NK-92 treated with Interleukin-12 subunit alpha and Interleukin-12 subunit beta, amount 100 ng/mL, for 24 hours (cell line): Measurements from ENCODE around the gene FGF5.
"Not testable (repeated sequence)": the region's sequence is repeated elsewhere in the genome, so short reads cannot be mapped to it uniquely, and the experiment has no call there.

Source experiments
- DNase-seq: peaks from one replicate; lab custom pipeline; 2025; lab: John Stamatoyannopoulos, UW

Gene FGF5

DNA sequence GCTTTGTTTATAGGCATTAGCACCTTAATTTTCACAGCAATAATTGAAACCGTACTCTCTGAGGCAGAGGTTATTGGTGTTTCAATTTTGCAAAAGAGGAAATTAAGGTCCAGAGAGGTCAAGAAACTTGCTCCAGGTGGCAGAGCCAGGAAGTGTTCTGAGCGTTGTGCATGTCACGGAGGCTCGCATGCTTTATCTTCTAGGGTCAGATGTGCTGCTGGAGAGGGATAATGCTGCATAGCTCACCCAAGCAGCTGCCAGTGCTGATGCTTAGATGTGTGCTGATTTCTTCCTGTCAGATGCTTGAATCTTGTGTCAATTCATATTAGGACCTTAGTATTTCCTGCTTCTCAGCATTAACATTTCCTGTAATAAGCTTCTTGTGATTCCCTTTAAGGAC lies 13.0 kb upstream of the FGF5 start:
- no peak for DNase-seq

DNA sequence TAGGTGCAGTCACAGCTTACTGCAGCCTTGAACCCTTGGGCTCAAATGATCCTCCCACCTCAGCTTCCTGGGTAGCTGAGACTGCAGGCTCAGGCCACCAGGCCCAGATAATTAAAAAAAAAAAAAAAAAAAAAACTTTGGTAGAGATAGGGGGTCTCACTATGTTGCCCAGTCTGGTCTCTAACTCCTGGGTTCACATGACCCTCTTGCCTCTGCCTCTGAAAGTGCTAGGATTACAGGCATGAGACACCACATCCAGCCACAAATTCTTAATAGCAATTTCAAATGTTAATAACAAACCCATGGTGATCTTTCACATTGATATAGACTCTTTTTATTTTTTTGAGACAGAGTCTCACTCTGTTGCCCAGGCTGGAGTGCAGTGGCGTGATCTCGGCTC lies 12.3 kb upstream of the FGF5 start:
- DNase-seq, result no peak

DNA sequence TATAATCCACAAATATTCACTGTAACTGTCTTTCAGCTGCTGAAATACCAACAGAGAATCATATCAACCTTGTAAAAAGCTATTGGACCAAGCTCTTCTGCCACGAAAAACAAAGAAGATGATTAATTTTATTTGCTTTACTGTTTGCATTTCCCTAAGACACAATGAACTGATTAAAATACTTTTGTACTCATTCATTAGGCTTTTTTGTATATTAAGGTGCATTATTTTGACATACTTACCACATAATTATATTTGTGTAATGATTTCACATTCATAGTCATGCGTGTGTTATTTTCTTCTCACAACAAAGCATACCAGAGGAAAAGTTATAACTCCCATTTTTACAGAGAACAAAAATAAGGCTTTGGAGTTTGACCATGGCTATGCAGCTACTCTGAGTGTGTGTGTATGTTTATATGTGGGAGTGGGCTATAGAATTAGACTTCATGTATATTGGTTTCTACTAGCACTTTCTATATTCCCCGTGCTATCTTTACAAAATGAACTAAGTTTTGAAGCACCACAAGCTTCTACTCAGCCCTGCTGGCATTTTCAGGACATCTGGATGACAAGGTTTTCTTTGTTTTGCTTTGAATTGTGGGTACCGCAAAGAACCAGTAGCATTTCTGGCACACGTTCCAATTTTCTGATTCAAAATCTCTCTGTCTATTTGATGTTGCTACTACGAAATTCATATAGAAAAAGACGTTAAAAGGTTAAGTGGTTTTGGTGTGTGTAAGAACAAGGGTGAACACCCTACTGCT lies 11.0 kb upstream of the FGF5 start:
- no peak for DNase-seq

DNA sequence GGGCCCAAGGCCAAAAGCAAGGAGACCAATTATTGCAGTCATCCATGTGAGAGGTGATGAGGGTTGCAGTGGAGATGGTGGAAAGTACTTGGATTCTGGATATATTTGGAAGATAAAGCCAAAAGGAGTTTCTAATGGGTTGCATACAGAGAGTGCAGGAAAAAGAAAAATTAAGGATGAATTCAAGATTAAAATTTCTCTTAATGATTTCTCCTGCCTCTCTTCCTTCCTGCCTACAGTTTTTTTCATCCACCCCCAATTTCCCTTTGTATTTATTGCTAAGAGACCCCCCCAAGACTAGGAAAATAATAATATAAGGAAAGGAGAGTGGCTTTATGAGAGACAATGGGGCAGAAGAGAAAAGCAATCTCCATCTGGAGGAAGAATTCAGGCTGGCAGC lies 8.6 kb upstream of the FGF5 start:
- no peak for DNase-seq

DNA sequence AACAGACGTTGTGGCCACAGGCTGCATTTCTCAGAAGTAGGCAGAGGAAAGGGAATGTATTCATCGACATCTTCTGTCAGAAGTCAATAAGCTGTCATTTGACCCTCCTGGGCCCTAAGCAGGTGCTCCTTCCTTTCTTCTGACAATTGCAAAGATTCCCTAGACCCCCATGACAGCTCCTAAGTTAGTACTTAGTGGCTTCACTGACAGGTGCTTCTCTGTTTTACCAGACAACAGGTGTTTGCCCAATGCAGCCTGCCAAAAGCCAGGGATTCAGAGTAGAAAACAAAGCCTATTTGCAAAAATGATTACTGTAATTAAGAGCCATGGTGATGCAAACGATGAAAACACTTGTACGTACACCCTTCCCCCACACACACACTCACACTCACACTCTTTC lies 7.5 kb upstream of the FGF5 start:
- DNase-seq, result no peak

DNA sequence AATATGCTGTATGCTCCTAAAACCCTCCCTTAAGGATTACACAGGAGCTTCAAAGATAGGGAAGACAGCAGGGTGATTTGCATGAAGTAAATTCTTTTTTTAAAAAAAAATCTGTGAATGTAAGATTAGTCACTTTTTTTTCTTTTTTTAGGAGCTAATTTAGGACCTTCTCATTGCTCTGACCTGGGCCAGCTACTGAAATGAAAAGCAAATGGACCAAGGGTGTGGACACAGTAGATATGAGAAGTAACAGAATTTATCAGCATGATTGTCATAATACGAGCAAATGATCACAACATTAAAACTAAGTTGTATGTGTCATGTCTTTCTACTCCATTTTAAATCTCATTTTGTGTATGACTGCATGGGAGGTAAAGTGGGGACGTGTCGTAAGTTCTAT lies 6.6 kb upstream of the FGF5 start:
- no peak for DNase-seq

DNA sequence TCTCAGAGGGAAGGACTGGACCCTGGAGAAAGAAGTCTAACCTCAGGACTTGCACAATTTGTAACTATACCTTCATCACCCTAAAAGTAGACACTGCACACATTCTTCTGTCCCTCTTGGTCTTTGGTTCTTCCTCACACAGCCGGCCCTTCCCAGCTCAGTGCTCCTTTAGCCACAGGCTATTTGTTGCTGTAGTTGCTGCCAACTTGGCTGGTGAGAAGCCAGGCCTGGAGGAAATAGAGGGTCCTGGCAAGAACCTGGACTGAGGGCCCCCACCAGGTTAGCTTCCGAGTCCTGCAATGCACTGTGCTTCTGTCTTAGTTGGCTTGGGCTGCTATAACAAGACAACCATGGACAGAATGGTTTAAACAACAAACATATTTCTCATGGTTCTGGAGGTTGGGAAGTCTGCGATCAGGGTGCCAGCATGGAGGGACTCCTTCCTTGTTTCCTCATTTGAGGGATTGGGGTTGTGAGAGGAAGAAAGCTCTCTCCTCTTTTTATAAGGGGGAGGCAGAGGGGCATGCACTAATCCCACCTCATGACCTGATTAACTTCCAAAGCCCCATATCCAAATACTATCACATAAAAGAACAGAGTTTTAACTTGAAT lies 4.4 kb upstream of the FGF5 start:
- no peak for DNase-seq

DNA sequence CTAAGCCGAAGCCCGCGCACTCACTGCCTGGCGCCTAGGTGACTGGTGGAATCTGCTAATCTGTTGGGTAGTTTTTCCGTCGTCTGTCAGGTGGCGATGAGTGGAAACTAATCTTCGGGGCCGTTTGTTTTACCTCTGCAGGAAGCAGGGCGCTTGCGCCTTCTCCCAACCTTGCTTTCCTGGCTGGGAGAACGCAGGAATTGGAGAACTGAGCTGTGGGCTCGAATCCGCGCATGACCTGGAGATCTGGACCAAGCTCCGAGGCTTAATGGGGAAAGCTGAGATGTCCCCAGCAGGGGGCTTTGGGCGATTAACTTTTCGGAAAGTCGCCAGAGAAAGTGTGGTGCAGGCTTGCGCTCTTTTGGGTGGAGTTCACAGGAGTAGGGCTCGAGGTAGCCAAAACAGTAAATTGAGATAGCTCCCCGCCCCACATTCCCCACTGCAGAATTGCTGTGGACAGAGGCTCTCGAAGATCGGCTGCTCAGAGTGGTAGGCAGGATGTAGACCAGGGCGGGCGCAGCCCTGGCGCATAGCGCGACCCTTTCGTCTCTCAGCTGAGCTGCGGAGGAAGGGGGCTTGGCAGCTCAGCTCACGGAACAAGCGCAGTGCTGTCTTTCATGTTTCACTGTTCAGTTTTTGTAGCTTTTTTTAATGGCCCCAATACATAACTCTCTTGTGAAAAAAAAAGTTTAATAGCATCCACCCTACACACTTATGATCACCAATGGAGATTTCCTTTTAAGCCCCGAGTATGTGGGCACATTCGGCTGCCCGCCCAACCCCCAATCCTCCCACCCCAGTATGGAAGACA lies 2.7 kb upstream of the FGF5 start:
- no peak for DNase-seq

DNA sequence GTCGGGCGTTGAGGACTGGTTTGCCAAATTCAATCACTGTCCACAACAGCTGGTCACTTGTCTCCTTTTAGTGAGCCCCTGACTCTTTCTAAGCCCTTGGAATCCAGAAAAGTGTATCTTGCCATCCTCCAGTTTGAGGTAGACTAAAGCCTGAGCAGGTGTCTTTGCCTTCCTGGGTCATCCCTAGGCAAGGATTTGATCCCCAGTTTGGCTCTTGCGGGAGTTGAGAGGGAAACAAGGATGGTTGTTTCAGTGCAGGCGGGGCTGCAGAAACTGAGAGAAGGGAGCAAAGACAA lies 2.2 kb upstream of the FGF5 start:
- DNase-seq, result no peak

DNA sequence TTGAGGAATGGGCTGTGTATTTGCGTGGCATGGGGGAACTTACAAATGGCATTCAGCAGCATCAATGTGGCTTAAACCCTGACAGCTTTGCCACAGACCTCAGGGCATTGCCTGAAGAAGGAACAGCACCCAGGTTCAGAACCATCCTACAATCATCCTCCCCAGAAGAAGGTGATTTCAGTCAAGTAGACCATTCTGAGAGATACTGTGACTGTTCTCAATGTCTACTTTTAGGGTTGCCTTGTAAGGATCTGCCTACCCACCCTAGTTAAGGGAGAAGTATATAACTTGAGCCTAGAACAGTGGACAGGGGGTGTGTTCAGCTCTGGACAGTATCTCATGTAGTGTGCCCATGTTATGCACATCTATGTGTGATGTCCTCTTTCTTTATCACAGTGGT lies 1.6 kb upstream of the FGF5 start:
- DNase-seq, result no peak

DNA sequence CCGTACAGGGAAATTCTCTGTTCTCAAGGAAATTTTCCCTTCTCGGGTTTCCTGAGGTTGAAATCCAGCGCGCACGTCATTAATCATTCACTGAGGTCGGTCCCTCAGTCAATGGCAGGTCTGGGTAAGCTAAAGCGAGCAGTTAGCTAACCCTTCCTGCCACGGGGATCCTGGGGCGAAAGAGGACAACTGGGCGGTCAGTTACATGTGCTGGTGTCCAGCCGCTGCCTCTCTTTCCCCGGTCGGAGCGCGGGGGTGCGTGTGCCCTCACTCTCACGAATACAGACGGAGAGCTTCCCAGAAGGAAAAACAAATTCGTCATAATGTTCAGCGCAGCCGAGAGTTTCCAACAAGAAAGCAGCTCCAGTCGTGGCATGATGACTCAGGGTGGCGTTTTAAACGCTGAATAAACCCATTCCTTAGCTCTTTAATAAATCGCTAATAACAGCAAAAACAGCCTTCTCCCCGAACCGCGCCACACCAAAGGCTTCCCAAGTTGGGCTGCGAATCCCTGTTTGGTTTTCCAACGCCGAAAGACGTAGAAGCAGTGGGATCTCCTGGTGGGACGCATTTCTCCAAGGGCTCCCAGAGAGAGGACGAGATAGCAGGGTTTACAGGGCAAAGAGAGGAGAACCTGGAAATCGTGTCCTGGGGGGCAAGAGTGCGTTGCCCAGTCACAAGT lies 752 bp upstream of the FGF5 start:
- no peak for DNase-seq

DNA sequence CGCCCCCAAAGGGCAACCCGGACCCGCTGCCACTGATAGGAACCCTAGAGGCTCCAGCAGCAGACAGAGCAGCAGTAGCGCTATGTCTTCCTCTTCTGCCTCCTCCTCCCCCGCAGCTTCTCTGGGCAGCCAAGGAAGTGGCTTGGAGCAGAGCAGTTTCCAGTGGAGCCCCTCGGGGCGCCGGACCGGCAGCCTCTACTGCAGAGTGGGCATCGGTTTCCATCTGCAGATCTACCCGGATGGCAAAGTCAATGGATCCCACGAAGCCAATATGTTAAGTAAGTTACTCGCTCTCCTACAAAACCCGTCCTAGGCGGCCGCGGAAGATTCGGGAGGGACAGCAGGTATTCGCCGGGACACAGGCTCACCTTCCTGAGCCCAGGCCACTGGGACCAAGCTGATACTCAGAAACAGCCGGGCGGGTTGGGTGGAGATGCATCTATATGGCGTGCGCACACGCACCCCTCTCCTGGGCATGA lies 477 bp downstream of the FGF5 start:
- DNase-seq, result no peak

DNA sequence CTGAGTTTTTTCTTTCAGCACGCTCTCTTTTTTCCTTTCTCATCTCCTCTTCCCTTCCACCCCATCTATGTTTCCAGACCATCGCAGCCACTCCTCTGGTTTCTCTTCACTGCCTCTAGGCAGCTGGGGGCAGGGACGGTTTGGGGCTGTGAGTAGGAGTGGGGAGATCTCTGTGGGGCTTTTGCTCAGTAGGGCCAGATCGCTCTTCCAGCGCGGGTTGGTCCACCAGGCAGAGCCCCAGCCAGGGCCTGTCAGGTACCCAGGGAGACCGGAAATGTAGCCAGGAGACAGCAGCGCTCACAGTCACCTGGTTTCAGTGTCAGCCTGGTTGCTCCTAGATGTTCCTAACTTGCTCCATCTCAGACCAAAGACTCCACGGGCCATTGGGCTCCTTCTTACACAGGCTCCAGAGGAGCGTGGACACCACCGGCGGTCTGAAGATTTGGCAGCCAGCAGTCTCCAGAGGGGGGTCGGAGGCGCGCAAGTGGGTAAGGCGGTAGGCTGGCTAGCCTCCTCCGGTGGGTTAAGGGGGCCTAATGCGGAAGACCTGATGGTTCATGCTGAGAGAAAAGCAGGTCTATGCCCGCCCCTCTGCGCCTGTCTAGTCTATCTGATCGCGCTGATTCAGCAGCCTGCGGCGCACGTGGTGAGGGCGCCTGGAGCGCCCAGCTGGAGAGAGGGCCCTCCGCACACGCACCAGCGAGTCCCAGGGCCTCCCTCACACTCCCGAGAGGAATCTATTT lies 1.8 kb downstream of the FGF5 start:
- no peak for DNase-seq

DNA sequence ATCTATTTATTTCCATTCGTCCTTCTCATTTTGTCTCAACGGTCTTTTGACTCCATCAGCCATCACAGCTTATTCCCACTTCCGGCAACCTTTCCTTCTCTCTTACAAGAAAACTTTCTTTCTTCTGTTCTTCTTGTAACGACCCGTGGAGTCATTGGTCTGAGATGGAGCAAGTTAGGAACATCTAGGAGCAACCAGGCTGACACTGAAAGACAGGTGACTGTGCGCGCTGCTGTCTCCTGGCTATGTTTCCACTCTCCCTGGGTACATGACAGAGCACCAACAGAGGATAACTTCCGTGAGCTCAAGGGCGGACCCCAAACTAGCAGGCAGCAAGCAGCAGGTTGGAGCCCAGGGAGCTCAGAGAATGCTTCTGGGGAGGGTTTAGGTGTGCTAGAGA lies 2.5 kb downstream of the FGF5 start:
- no peak for DNase-seq

DNA sequence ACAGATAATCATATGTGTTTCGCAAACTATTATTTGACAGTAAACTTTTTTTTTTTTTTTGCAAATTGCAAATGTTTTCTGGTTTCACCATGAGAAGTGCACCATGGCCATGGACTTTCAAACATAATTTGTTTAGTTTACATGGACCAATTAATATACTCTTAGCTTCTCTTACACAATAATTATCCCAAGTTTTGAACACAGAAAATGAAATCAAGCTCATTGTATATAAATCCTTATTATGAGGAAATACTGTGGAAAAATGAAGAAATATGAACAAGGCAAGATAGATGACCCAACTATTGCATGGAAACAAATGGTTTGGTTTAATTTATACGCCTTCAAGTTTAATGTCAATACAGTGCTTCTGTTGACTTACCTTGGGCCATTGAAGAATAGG lies 3.9 kb downstream of the FGF5 start:
- DNase-seq, result no peak

DNA sequence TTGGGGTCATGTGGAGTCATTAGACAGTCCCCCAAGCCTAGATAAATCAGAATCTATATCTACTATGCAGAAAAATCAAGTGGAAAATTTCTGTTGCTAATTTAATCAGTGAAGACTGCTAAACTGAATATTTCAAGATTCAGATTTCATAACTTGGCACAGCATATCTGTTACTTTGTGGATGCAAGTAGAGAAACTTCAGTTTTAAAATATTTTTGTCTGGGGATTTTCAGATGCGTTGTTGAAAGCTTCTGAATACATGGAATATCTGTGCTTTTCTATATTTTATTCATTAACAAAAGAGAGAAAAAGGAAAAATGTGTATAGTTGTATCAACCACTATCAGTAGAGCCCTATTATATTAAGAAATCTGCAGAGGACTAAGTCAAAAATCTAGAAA lies 4.4 kb downstream of the FGF5 start:
- no peak for DNase-seq

DNA sequence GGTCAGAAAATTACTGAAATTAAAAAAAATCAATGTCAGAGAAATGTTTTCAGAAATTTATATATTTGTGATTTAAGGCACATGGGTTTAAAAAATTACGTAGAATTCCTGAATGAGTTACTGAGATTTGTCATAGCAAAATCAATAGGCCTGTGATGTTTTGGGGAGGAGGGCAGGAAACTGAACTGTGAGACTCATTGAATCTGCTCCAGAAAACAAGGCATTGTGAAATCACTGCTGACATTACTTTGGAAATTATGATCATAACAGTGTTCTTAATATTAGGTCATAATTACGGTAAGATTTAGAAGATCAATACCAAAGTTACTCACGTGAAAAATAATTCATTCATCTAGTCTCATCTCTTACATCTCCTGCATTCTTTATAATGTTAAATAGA lies 5.3 kb downstream of the FGF5 start:
- no peak for DNase-seq

DNA sequence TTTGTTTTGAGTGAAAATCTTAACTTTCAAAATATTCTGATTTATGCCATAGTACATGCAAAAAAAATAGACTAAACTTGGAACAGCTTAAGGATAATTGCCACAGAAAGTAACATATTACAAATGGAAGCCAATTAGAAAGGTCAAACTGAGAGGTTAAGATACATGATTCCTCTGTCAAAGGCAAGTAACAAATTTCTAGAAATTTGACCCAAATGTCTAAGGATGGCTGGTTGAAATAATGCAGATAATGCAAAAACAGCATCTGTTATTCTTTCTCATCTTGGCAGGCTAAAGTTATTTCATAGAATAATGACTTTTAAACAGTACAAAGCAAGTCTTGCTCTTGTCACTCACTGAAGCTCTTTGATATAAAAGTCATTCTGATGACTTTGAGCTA lies 10.5 kb downstream of the FGF5 start:
- DNase-seq, result no peak

DNA sequence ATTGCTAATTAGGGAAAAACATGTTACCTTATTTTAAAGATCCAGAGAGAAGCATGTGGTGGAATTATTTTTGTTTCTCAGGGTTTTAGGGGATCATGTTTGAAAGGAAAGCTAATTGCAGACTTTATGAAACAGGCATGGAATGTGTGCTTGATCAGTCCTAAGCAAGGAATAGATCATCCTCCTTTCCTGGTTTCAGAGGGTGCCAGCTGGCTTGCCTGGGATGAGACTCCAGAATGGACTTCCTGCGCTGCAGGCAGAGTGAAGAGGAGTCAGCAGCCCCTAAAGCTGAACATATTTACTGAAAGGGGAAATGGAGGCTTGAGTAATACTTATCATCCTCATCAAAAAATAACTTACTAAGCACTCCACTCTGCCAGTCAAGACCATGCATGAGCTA lies 13.3 kb downstream of the FGF5 start:
- no peak for DNase-seq

DNA sequence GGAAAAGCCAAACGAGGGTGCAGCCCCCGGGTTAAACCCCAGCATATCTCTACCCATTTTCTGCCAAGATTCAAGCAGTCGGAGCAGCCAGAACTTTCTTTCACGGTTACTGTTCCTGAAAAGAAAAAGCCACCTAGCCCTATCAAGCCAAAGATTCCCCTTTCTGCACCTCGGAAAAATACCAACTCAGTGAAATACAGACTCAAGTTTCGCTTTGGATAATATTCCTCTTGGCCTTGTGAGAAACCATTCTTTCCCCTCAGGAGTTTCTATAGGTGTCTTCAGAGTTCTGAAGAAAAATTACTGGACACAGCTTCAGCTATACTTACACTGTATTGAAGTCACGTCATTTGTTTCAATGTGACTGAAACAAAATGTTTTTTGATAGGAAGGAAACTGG lies 20.0 kb downstream of the FGF5 start:
- DNase-seq, result no peak

DNA sequence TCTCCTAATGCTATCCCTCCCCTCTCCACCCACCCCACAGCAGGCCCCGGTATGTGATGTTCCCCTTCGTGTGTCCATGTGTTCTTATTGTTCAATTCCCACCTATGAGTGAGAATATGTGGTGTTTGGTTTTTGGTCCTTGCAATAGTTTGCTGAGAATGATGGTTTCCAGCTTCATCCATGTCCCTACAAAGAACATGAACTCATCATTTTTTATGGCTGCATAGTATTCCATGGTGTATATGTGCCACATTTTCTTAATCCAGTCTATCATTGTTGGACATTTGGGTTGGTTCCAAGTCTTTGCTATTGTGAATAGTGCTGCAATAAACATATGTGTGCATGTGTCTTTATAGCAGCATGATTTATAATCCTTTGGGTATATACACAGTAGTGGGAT lies 24.2 kb downstream of the FGF5 start:
- DNase-seq, result not testable (repeated sequence)

DNA sequence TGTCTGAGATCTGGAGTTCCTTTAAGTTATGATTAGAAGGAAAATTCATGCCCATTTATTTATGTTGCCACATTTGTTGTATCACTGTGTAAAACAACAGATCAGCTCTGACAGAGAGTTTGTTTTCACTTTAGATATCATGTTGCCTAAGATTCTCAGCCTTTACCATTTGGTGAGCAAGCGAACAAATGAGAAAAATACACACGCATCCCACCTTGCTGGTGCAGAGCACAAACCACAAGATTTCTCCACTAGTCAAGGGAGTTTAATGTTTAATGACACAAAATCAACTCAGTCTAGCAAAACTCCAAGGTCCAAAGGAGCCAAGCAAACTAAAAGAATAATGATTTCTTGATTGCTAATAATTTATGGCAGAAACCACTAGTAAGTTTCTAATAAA lies 27.7 kb downstream of the FGF5 start:
- DNase-seq, result no peak
